T-cell (primary cell): ENCODE results near the gene HPRT1. TPM values are rescaled to one million over a fixed set of nuclear protein-coding genes. Genes with fewer than 3 reads are reported as not detected.
A peak's percentile ranks its signal among the peaks of the same experiment; 100 is the strongest.

Experiments
- ATAC-seq, 4 experiments: fragments of 200-7000 bp in 3 of 4; fragments of 150-1000 bp in 1 of 4; cut with Tn5 transposase; replicated peaks in 1 of 4; 1 replicate in 3 of 4; 2 replicates in 1 of 4; pipeline ENCODE4 v1.10.0; 2021; ENCODE audit warnings: moderate library complexity in 3 of 4, mild to moderate bottlenecking in 2 of 4, moderate number of reproducible peaks in 1 of 4
- CTCF ChIA-PET, 2 donors: fragments of 300-600 bp; sonication (Branson Sonifier 250); formaldehyde crosslinking; loops; one replicate each; lab custom pipeline; 2022; ENCODE audit warnings: antibody characterized with exemption in 2 of 2; lab: Charles Lee
- POLR2A ChIA-PET, 2 donors: fragments of 300-600 bp; sonication (Branson Sonifier 250); formaldehyde crosslinking; loops; one replicate each; lab custom pipeline; 2022; ENCODE audit warnings: antibody characterized with exemption in 2 of 2; lab: Charles Lee
- DNase-seq, 35 experiments: peaks; one replicate each; pipeline versions ENCODE4 v3.0.0 to v3.0.0-alpha.2; 2013 to 2023
- H3K27ac ChIP-seq: one replicate; pipeline ENCODE4 v1.5.1; 2013; ENCODE audit warnings: low read length
- H3K27me3 ChIP-seq, 2 experiments: replicated peaks in 1 of 2; 1 replicate in 1 of 2; 2 replicates in 1 of 2; pipeline versions ENCODE4 v1.6.1 to v1.7.0; 2013; ENCODE audit warnings: low read length in 1 of 2, mixed read lengths in 1 of 2; ENCODE audit not compliant: control insufficient read depth in 2 of 2, insufficient read depth in 2 of 2; ENCODE audit errors: extremely low read depth in 1 of 2
- H3K36me3 ChIP-seq, 2 donors: 1 replicate in 1 of 2; 2 replicates in 1 of 2; pipeline versions ENCODE4 v1.6.1 to v1.7.0; 2013; ENCODE audit warnings: low read length in 1 of 2; ENCODE audit not compliant: control insufficient read depth in 2 of 2, insufficient read depth in 1 of 2; ENCODE audit errors: extremely low read depth in 1 of 2
- H3K4me1 ChIP-seq, 2 experiments: 1 replicate in 1 of 2; 2 replicates in 1 of 2; pipeline versions ENCODE4 v1.6.1 to v1.7.0; 2013; ENCODE audit warnings: low read length in 2 of 2, mixed read lengths in 1 of 2; ENCODE audit not compliant: insufficient read depth in 2 of 2, control insufficient read depth in 1 of 2; ENCODE audit errors: extremely low read depth in 1 of 2
- H3K4me3 ChIP-seq, 2 donors: 1 replicate in 1 of 2; 2 replicates in 1 of 2; pipeline versions ENCODE4 v1.5.1 to v1.7.0; 2013; ENCODE audit warnings: mild to moderate bottlenecking in 2 of 2, low read length in 1 of 2, moderate library complexity in 1 of 2; ENCODE audit not compliant: control insufficient read depth in 1 of 2; ENCODE audit errors: extremely low read depth in 1 of 2
- H3K9me3 ChIP-seq: 2 replicates; pipeline ENCODE4 v1.7.0; 2013
- H3K27ac Mint-ChIP-seq, 2 donors: one replicate each; pipeline ENCODE4 v1.8.0; 2020 to 2021; ENCODE audit warnings: mild to moderate bottlenecking in 2 of 2, mixed read lengths in 2 of 2
- H3K27me3 Mint-ChIP-seq, 2 donors: one replicate each; pipeline ENCODE4 v1.8.0; 2021 to 2022; ENCODE audit warnings: mixed read lengths in 2 of 2
- H3K36me3 Mint-ChIP-seq: one replicate; pipeline ENCODE4 v1.8.0; 2021; ENCODE audit warnings: mixed read lengths
- H3K4me1 Mint-ChIP-seq, 3 donors: one replicate each; pipeline ENCODE4 v1.8.0; 2020 to 2022; ENCODE audit warnings: mixed read lengths in 3 of 3, mild to moderate bottlenecking in 1 of 3
- H3K4me3 Mint-ChIP-seq, 3 donors: one replicate each; pipeline ENCODE4 v1.8.0; 2020 to 2022; ENCODE audit warnings: mild to moderate bottlenecking in 3 of 3, mixed read lengths in 3 of 3, moderate library complexity in 3 of 3
- H3K9me3 Mint-ChIP-seq, 3 donors: one replicate each; pipeline ENCODE4 v1.8.0; 2020 to 2022; ENCODE audit warnings: mixed read lengths in 3 of 3
- WGBS: methylation state at CpG from one replicate; pipeline ENCODE4 v1.1.5; 2013; ENCODE audit warnings: missing lambda C conversion rate; ENCODE audit not compliant: insufficient coverage; 5-methylcytosine and 5-hydroxymethylcytosine counted together
- total RNA-seq, 35 experiments: library from RNA in 6 of 35; stranded (reverse) in 6 of 35; fragments of 120-200 nt in 1 of 35; gene quantifications; one replicate each; pipeline versions ENCODE4 v1.2.1 to v1.2.4 and lab custom pipeline; 2013 to 2026

The HPRT1 gene
- total RNA-seq, 5 donors from 2014 or later (not counting 1 experiment from before 2014, with no cell fraction given) = 16.0 to 24.8 (median 17.6) TPM

- CTCF ChIA-PET = no interaction called here
- POLR2A ChIA-PET = no interaction called here
- Histone ChIP-seq H3K4me1 (no peaks in the 10 kb centered on the region), H3K4me3 (no peak overlapping the region), H3K27me3 (no peaks in the 10 kb centered on the region), H3K36me3 (no peaks in the 10 kb centered on the region), H3K27ac (no peak overlapping the region), H3K9me3 (no peaks in the 10 kb centered on the region)
- Mint-ChIP-seq H3K4me3 (no peak overlapping the region), H3K36me3 (peaks cover 9% of the 10 kb centered on the region), H3K4me1 (no peaks in the 10 kb centered on the region), H3K27ac (no peak overlapping the region), H3K9me3 (no peaks in the 10 kb centered on the region), H3K27me3 (peaks cover 0 to 4% of the 10 kb centered on the region in 2 donors)
- WGBS = no CpG with 5 or more reads among the region's 3 CpGs
- ATAC-seq (no peak), DNase-seq (no peak)
Measured at GRCh38 chrX:134513091-134513490, 53.1 kb downstream of the HPRT1 start.

- Mint-ChIP-seq H3K4me1 (peaks cover 4 to 6% (median 5%) of the 10 kb centered on the region in 3 donors), H3K27me3 (peaks cover 0 to 5% of the 10 kb centered on the region in 2 donors), H3K36me3 (no peaks in the 10 kb centered on the region), H3K9me3 (no peaks in the 10 kb centered on the region), H3K27ac (no peak overlapping the region), H3K4me3 (no peak overlapping the region)
- no peak overlapping the region for H3K27ac ChIP-seq
- WGBS = no CpG with 5 or more reads among the region's 3 CpGs
- no peaks in the 10 kb centered on the region for H3K27me3 ChIP-seq
- H3K4me1 ChIP-seq = no peaks in the 10 kb centered on the region
- no peak for ATAC-seq
- H3K4me3 ChIP-seq = no peak overlapping the region
- peak in 1 of 35 experiments; percentile 16 for DNase-seq
- H3K9me3 ChIP-seq = no peaks in the 10 kb centered on the region
- POLR2A ChIA-PET = no interaction called here
- no peaks in the 10 kb centered on the region for H3K36me3 ChIP-seq
- CTCF ChIA-PET = interaction anchor here (1.0 to 1.1 kb wide), 2 partner anchors 20 to 262 kb away, joined by 4 to 7 read pairs; no protein-coding TSS in a partner anchor
Measured at GRCh38 chrX:134520860-134521390, 61.0 kb downstream of the HPRT1 start.

DNA sequence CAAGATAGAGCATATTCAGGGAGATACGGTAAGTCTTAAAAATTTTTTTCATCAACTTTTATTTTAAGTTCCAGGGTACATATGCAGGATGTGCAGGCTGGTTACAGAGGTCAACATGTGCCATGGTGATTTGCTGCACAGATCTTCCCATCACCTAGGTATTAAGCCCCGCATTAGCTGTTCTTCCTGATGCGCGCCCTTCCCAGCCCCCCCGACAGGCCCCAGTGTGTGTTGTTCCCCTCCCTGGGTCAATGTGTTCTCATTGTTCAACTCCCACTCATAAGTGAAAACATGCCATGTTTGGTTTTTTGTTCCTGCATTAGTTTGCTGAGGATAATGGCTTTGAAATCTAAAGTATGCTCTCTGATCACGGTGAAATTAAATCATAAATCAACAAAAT is 64.2 kb downstream of the HPRT1 start:
- H3K4me3 ChIP-seq = no peak overlapping the region
- DNase-seq = no peak
- H3K9me3 ChIP-seq = no peaks in the 10 kb centered on the region
- H3K27ac Mint-ChIP-seq = no peak overlapping the region
- no peaks in the 10 kb centered on the region for H3K36me3 Mint-ChIP-seq
- no peaks in the 10 kb centered on the region for H3K27me3 ChIP-seq
- WGBS = no CpG with 5 or more reads among the region's 6 CpGs
- H3K36me3 ChIP-seq = no peaks in the 10 kb centered on the region
- H3K27me3 Mint-ChIP-seq = peaks cover 0 to 5% of the 10 kb centered on the region in 2 donors
- CTCF ChIA-PET = no interaction called here
- no peak overlapping the region for H3K4me3 Mint-ChIP-seq
- H3K4me1 Mint-ChIP-seq = peaks cover 4 to 6% (median 5%) of the 10 kb centered on the region in 3 donors
- POLR2A ChIA-PET = no interaction called here
- ATAC-seq = no peak
- H3K9me3 Mint-ChIP-seq = no peaks in the 10 kb centered on the region
- no peaks in the 10 kb centered on the region for H3K4me1 ChIP-seq
- H3K27ac ChIP-seq = no peak overlapping the region

DNA sequence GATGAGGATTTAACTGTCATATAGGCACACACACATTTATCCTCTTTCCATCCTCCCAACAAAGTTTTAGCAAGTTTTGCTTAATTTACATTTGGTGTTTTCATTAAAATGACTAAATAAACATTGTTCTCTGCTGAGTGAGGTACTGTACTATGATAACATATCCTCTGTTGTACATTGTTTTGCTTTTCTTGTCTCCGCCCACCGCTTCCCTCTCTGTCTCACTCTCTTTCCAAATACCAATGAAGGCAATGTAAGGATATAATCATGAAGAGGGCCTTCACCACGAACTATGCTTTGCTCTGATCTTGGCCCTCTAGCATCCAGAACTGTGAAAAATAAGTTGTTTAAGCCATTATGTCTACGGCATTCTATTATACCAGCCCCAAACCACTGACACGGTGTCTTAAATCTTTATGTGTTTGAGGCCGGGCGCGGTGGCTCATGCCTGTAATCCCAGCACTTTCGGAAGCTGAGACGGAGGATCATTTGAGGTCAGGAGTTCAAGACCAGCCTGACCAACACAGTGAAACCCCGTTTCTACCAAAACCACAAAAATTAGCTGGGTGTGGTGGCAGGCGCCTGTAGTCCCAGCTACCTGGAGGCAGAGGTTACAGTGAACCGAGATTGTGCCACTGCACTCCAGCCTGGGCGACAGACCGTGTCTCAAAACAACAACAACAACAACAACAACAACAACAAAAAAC is 65.3 kb downstream of the HPRT1 start:
- H3K4me1 Mint-ChIP-seq = peaks cover 4 to 6% (median 5%) of the 10 kb centered on the region in 3 donors
- no CpG with 5 or more reads among the region's 15 CpGs for WGBS

GRCh38 chrX:134526399-134526798 is 66.4 kb downstream of the HPRT1 start:
- DNase-seq (no peak), ATAC-seq (no peak)
- CTCF ChIA-PET = no interaction called here
- H3K36me3 Mint-ChIP-seq = no peaks in the 10 kb centered on the region
- peaks cover 0 to 5% of the 10 kb centered on the region in 2 donors for H3K27me3 Mint-ChIP-seq
- peaks cover 4 to 6% (median 5%) of the 10 kb centered on the region in 3 donors for H3K4me1 Mint-ChIP-seq
- POLR2A ChIA-PET = no interaction called here
- WGBS = 100% methylated on average over 2 of the region's 5 CpGs
- H3K27ac ChIP-seq = no peak overlapping the region
- H3K27ac Mint-ChIP-seq = no peak overlapping the region
- no peaks in the 10 kb centered on the region for H3K4me1 ChIP-seq
- H3K27me3 ChIP-seq = no peaks in the 10 kb centered on the region
- no peaks in the 10 kb centered on the region for H3K36me3 ChIP-seq
- H3K9me3 Mint-ChIP-seq = no peaks in the 10 kb centered on the region
- no peak overlapping the region for H3K4me3 ChIP-seq
- no peaks in the 10 kb centered on the region for H3K9me3 ChIP-seq
- no peak overlapping the region for H3K4me3 Mint-ChIP-seq

More for the DNA sequence above, 65.3 kb downstream of the HPRT1 start:
- Histone ChIP-seq H3K4me3 (no peak overlapping the region), H3K4me1 (no peaks in the 10 kb centered on the region), H3K27ac (no peak overlapping the region), H3K27me3 (no peaks in the 10 kb centered on the region), H3K9me3 (no peaks in the 10 kb centered on the region), H3K36me3 (no peaks in the 10 kb centered on the region)
- no peak for DNase-seq
- Mint-ChIP-seq H3K36me3 (no peaks in the 10 kb centered on the region), H3K27ac (no peak overlapping the region), H3K27me3 (peaks cover 0 to 5% of the 10 kb centered on the region in 2 donors), H3K4me3 (no peak overlapping the region), H3K9me3 (no peaks in the 10 kb centered on the region)
- no peak for ATAC-seq
- ChIA-PET POLR2A (no interaction called here), CTCF (no interaction called here)

- no peak overlapping the region for H3K27ac ChIP-seq
- H3K4me3 ChIP-seq = no peak overlapping the region
- H3K27me3 ChIP-seq = no peaks in the 10 kb centered on the region
- H3K9me3 Mint-ChIP-seq = no peaks in the 10 kb centered on the region
- no peaks in the 10 kb centered on the region for H3K9me3 ChIP-seq
- no peaks in the 10 kb centered on the region for H3K4me1 Mint-ChIP-seq
- no CpG with 5 or more reads among the region's 3 CpGs for WGBS
- ChIA-PET POLR2A (no interaction called here), CTCF (no interaction called here)
- H3K27me3 Mint-ChIP-seq = peaks cover 0 to 11% of the 10 kb centered on the region in 2 donors
- no peak for ATAC-seq
- no peak for DNase-seq
- H3K36me3 ChIP-seq = no peaks in the 10 kb centered on the region
- no peak overlapping the region for H3K4me3 Mint-ChIP-seq
- H3K27ac Mint-ChIP-seq = no peak overlapping the region
- H3K4me1 ChIP-seq = no peaks in the 10 kb centered on the region
- no peaks in the 10 kb centered on the region for H3K36me3 Mint-ChIP-seq
Measured at GRCh38 chrX:134528960-134529359, 69.0 kb downstream of the HPRT1 start.
